ENCODE data around the gene PBX1.
"Not testable (repeated sequence)": the region's sequence is repeated elsewhere in the genome, so short reads cannot be mapped to it uniquely, and the experiment has no call there.

The PBX1 gene

GRCh38 chr1:164592634-164593033 is 33.6 kb downstream of the PBX1 start:
- no peak for DNase-seq

DNA sequence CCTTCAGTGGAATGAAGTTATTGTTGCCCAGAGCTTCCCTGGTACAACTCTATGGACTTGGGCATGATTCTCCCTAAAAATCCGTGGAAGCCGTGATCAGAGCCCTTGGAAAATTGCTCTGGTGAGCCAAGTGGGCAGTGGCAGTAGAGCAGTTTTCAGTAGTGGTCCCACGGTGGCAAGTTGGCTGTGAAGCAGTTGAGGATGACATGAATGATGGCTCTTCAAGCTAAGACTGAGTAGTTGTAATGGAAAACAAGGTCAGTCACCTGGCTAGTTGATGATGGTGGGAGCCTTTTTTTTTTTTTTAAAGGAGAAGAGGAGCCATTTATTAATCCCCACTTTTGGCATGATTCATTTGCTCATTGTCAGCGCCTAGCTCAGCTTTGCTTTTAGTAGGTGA is 36.2 kb downstream of the PBX1 start:
- DNase-seq = no peak

DNA sequence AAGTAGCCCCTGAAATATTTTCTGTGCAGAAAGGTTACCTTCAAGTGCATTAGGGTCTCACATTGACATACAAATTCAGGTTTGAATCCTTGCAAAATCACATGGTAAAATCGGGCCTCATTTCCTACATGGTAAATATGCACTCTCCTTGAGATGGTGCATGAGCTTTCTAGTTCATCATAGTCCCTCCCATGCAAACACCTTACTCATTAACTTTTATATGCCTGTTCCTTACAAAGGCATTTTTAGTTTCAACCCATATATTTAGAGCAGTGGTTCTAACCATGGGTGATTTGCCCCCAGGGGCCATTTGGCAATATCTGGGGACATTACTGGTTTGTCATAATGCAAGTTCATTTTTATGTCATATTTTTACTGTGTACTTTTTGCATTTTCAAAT is 37.2 kb downstream of the PBX1 start:
- no peak for DNase-seq

GRCh38 chr1:164598719-164599118 is 39.7 kb downstream of the PBX1 start:
- no peak for DNase-seq

- no peak for DNase-seq
These were observed 40.3 kb downstream of the PBX1 start for GRCh38 chr1:164599272-164599671.

DNA sequence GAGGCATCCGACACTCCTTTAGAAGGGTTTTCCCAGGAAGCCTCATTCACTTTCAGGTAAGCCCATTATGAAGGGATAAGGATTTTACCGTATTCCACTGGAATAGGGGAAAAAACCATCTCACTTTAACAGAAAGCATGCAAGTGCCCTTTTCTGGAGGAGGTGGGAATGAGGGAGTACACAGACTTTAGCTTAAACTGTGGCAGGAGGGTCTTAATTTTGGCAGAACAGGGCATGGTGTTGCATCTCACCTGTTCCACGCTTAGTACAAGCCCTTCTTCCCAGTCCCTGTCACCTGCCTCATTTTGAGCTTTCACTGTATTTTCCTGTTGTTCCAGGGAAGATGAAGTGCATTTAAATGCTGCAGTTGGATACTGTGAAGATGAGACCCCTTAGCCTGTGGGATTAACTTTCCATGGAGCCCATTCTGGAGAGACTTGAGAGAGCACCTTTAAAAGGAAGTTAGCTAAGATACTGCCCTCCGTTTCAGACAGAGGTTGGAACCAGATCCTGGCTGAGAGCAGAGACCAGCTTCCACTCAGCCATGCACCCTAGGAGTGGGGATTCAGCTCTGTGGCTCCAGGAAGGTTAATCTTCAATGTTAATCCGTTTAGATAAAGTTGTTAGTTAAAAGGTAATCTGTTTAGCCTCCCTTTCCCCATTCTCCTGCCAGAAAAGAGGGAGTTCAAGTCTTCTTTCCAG is 42.6 kb downstream of the PBX1 start:
- no peak for DNase-seq

DNA sequence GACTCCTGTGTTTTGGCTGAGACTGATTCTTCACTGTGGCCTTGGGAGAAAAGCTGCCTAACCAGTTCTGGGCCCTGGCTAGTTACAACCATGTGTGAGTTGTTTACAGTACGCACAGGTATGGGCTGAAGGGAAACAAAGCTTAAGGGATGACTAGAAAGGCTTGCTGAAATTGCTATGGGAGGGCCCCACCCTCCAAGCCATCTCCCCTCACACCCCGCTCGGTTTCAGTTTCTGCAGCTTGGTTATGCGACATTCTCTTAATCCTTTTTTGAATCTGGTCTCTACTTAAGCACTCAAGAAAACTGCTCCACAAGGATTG is 43.1 kb downstream of the PBX1 start:
- DNase-seq = no peak

GRCh38 chr1:164602480-164603093 is 43.6 kb downstream of the PBX1 start:
- no peak for DNase-seq

DNA sequence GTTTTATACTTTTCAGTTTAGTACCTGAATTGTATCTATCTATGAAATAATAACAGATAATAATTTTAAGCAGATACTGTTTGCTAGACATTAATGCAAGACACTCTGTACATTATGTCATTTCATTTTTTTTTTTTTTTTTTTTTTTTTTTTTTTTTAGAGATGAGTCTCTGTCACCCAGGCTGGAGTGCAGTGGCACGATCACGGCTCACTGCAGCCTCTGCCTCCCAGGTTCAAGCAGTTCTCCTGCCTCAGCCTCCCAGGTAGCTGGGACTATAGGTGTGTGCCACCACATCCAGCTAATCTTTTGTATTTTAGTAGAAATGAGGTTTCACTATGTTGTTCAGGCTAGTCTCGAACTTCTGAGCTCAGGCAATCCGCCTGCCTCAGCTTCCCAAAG is 44.8 kb downstream of the PBX1 start:
- not testable (repeated sequence) for DNase-seq

DNA sequence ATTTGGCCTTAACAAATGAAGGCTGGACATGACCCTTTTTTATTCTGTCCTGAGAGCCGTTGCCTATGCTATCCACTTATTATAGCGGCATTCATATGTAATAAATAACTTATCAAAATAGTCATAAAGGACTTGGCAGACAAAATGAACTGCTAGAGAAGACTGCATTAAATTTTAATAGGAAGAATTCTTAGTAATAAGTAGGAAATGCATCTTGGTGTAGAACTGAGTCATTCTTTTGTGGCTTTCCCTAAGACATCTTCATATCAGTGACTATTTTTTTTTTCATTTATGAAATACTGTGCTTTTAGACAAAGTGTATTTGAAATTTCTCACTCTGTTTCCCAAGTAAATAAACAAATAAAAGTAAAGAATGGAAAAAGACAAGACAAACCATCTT is 45.6 kb downstream of the PBX1 start:
- no peak for DNase-seq

DNA sequence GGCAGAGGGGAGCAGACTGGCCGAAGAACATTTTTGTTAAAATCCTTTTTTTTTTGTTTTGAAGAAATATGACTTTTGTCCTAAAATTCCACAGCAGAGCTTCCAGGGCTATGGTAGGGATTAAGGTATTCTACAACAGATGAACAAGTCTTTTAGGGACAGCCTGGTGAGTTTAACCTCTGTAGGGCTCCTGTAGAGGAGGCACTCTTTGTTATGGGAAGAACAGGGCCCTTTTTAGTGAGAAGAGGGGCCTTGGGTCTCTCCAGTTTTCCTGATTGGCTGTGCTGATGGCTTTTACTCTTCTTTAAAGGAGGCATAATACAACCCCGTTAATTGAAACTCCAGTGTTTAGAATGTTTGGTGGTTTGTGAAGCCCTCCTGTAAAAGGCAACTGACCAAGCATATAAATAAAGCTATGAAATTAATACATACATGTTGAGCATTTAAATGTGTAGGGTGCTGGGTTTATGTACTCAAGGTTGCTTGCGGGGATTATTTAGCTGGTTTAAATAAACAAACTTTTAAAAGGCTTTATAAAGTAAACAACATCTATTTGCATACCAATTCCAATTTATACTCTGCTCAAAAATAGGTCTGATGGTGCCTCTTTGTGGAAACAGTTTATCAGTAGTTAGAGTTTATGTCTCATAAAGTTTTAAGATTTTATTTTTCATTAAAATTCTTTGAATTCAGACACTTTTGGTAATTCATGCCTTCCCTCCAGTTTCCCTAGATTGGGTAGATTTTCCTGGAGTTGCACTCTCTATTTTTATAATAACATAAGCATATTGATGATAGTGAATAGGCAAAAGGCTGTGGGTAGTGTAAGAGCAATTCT is 46.5 kb downstream of the PBX1 start:
- no peak for DNase-seq

DNA sequence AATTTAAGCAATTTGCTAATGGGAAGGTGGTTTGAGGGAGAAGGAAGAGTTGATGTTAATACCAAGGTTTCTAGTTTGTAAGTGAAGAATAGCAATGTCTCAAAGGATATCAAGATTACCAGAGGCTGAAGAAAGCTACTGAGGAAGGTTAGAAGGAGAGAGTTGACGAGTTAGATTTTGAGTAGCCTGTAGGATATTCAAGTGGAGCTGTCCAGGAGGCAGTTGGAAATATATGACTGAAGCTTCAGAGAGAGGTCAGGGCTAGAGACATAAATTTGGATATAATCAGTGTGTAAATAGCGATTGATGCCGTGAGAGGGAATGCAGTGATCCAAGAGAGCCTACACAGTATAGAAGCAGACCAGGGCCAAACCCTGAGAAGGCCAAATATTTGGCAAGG is 48.4 kb downstream of the PBX1 start:
- no peak for DNase-seq

- no peak for DNase-seq
These were observed 49.7 kb downstream of the PBX1 start for GRCh38 chr1:164608651-164609057.

- DNase-seq = no peak
These were observed 50.1 kb downstream of the PBX1 start for GRCh38 chr1:164609089-164609488.

DNA sequence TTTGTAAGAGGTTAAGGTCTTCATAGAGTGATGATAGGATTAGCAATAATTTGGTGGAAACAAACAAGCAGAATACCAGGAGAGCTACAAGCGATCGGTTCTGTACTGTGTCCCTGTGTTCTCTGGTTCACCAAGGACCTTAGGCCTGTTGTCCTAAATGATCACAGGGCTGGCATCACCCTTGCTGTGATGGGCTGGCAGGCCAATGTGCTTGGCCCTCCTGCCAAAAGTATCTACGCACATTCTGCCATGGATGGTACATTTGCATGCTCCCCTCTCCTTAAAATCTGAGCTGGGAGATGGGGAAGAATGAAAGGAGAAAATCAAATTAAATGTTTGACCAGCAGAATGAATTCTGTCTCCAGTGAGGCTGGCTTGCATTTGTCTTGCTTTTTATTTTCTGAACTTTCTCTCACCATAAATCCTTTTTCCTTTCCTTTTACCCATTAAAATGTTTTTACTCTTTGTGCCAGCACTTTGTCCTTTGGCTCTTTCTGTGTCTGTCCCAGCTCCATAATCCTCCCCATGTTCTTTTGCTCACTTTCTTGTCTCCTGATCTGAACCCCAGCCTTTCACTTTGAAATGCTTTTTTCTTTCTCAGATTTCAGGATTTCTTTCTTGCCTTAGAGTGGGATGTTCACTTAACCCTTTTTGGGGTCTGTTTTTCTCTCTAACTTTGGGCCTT is 51.7 kb downstream of the PBX1 start:
- DNase-seq = no peak

- DNase-seq = no peak
These were observed 53.0 kb downstream of the PBX1 start for GRCh38 chr1:164611754-164612642.

DNA sequence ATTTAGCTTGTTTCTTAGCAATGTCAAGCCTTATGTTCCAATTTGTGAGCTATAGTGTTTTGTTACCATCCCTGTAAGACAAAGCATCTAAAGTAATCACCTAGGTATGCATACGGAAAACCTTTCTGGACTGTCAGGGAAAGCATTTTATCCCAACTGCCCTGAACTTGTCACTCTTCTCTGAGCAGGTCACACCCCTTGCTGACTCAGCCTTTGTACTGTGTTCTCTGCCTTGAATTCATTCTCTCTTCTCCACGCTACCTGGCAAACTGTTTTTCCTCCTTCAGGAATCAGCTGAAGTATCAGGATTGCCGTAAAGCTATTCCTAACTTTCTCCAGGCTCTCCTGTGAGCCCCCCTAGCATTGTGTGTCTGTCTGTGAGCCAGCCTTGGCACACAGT is 54.2 kb downstream of the PBX1 start:
- DNase-seq = no peak

DNA sequence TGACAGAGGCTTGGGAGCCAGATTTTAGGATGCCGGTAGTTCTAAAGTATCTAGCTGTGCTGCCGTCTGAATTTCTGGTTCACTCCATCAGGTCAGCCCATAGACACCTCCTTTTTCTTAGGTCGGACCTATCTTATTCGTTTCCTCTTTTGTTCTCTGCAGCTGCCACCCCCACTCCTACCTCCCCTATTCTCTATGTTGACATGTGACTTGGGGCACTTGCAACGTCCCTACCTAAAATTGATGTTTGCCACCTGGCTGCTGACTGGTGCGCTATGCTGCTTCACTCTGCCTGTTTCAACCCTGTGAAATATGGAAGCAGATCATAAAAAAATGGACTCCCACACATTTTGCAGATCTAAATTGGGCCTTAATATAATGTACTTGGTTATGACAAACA is 55.3 kb downstream of the PBX1 start:
- no peak for DNase-seq

DNA sequence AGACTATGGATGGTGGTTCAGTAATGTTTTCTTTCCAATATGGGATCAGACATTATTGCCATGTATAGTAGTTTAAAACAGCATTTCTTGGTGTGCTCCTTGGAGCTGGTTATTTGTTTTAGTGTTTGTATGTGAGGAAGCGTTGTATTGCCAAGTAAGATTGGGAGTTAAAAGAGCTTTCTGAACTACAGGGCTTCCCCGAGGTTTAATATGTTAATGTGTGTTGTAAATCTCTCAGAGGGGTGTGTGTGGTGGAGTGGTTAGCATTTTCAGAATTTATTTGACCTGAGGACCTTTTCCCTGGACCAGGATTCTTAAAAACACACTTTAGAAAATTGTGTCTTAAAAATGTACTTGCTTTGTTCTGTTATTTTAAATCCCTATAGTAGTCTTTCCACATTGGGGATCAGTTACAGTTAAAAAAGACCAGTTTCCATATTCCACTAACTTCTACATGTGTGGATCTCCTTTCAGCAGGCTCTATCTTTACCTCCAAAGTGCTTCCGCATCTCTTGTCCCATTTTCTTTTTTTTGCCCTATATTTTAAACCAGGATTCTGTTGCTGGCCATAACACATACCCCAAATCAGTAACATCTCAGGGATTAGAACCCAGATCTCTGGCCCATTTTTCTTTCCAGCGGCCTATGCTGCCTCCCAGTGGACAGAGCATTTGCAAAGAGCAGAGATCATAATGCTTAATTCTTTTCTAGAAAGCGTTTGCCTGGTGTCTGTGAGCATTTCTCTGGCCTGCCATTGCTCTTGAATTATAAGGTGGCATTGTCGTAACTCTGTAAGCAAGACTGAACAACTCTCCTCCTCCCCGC is 58.6 kb downstream of the PBX1 start:
- DNase-seq = no peak

GRCh38 chr1:164618202-164618564 is 59.2 kb downstream of the PBX1 start:
- DNase-seq = no peak

- no peak for DNase-seq
These were observed 60.2 kb downstream of the PBX1 start for GRCh38 chr1:164619006-164619784.

All from activated CD4-positive, alpha-beta T cell treated with anti-CD3 and anti-CD28 coated beads for 1 hour (primary cell).